Activated CD4-positive, alpha-beta T cell treated with anti-CD3 and anti-CD28 coated beads, Interleukin-2, amount 10 ng/mL, durations not matched to agents 7 days and 5 days (primary cell): Measurements from ENCODE around the gene SPTBN4. TPM values are rescaled to one million over a fixed set of nuclear protein-coding genes. Genes with fewer than 3 reads are reported as not detected.
"Not testable (repeated sequence)": the region's sequence is repeated elsewhere in the genome, so short reads cannot be mapped to it uniquely, and the experiment has no call there.

Source experiments
- CTCF ChIA-PET: fragments of 350-600 bp; sonication (Branson Sonifier 250); formaldehyde crosslinking; loops from one replicate; lab custom pipeline; 2021; ENCODE audit warnings: antibody characterized with exemption; lab: Charles Lee
- POLR2A ChIA-PET: fragments of 350-600 bp; sonication (Branson Sonifier 250); formaldehyde crosslinking; loops from one replicate; lab custom pipeline; 2021; ENCODE audit warnings: antibody characterized with exemption; lab: Charles Lee
- DNase-seq: peaks from one replicate; pipeline ENCODE4 v3.0.0-alpha.2; 2020
- H3K27ac Mint-ChIP-seq: one replicate; pipeline ENCODE4 v1.8.0; 2021; ENCODE audit warnings: mild to moderate bottlenecking, moderate library complexity, mixed read lengths
- H3K27me3 Mint-ChIP-seq: one replicate; pipeline ENCODE4 v1.8.0; 2021; ENCODE audit warnings: mixed read lengths
- H3K36me3 Mint-ChIP-seq: one replicate; pipeline ENCODE4 v1.8.0; 2021; ENCODE audit warnings: low read depth, mixed read lengths
- H3K4me1 Mint-ChIP-seq: one replicate; pipeline ENCODE4 v1.8.0; 2021; ENCODE audit warnings: mixed read lengths
- H3K4me3 Mint-ChIP-seq: one replicate; pipeline ENCODE4 v1.8.0; 2021; ENCODE audit warnings: mild to moderate bottlenecking, moderate library complexity, mixed read lengths
- H3K9me3 Mint-ChIP-seq: one replicate; pipeline ENCODE4 v1.8.0; 2021; ENCODE audit warnings: mixed read lengths
- total RNA-seq, 2 experiments: library from RNA; stranded (reverse); gene quantifications; one replicate each; pipeline ENCODE4 v1.2.3, GENCODE V29; 2021

The SPTBN4 gene
- total RNA-seq, 2 experiments from 2014 or later: 0.23 to 0.50 TPM

DNA sequence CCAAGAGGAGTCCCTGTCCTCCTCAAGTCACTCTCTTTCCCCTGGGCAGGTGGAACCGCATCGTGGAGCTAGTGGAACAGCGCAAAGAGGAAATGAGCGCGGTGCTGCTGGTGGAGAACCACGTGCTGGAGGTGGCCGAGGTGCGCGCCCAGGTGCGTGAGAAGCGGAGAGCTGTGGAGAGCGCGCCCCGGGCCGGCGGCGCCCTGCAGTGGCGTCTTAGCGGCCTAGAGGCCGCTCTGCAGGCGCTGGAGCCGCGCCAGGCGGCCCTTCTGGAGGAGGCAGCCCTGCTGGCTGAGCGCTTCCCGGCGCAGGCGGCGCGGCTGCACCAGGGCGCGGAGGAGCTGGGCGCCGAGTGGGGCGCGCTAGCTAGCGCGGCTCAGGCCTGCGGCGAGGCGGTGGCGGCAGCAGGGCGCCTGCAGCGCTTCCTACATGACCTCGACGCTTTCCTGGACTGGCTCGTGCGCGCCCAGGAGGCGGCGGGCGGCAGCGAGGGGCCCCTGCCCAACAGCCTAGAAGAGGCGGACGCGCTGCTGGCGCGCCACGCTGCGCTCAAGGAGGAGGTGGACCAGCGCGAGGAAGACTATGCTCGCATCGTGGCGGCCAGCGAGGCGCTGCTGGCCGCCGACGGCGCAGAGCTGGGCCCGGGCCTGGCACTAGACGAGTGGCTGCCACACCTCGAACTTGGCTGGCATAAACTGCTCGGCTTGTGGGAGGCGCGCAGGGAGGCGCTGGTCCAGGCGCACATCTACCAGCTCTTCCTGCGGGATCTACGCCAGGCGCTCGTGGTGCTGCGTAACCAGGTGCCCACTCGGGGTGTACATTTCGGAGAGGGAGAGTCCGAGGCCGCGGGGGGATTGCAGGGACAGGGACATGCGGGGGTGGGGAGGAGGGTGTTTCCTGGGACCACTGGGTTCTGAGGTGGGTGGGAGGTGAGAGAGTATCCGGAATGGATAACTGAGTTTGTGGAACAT is 52.8 kb downstream of the SPTBN4 start:
- Mint-ChIP-seq H3K27ac (no peak overlapping the region), H3K27me3 (peaks cover 19% of the 10 kb centered on the region), H3K9me3 (no peaks in the 10 kb centered on the region), H3K4me3 (no peak overlapping the region), H3K4me1 (peaks cover 4% of the 10 kb centered on the region), H3K36me3 (no peaks in the 10 kb centered on the region)
- no peak for DNase-seq
- CTCF ChIA-PET: interaction anchor here (0.5 kb wide), 1 partner anchor 25 kb away, joined by 3 read pairs; no protein-coding TSS in a partner anchor
- POLR2A ChIA-PET: no interaction called here

DNA sequence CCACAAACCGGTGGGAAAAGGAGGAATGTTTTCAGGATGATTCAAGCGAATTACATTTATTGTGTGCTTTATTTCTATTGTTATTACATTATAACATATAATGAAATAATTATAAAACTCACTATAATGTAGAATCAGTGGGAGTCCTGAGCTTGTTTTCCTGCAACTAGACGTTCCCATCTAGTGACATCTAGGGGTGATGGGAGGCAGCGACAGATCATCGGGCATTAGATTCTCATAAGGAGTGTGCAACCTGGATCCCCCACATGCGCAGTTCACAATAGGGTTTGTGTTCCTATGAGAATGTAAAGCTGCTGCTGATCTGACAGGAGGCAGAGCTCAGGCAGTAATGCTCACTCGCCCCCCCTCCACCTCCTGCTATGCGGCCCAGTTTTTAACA is 54.5 kb downstream of the SPTBN4 start:
- H3K27ac Mint-ChIP-seq: no peak overlapping the region
- H3K9me3 Mint-ChIP-seq: no peaks in the 10 kb centered on the region
- H3K36me3 Mint-ChIP-seq: no peaks in the 10 kb centered on the region
- H3K27me3 Mint-ChIP-seq: peaks cover 18% of the 10 kb centered on the region
- no peak for DNase-seq
- peaks cover 4% of the 10 kb centered on the region for H3K4me1 Mint-ChIP-seq
- H3K4me3 Mint-ChIP-seq: no peak overlapping the region
- ChIA-PET POLR2A (no interaction called here), CTCF (interaction anchor here (0.6 to 1.1 kb wide), 4 partner anchors 20 to 110 kb away, joined by 3 to 8 read pairs (median 4); no protein-coding TSS in a partner anchor)

DNA sequence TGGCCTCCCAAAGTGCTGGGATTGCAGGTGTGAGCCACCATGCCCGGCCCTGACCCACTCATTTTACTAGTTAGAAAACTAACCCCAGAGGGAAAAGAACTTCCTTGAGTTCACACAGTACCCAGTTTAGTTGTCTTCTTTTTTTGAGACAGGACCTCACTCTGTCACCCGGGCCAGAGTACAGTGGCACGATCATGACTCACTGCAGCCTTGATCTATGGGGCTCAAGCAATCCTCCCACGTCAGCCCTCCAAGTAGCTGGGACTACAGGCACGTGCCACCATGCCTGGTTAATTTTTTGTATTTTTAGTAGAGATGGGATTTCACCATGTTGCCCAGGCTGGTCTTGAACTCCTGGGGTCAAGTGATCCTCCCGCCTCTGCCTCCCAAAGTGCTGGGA is 55.1 kb downstream of the SPTBN4 start:
- H3K4me1 Mint-ChIP-seq, DNase-seq, H3K36me3 Mint-ChIP-seq, H3K4me3 Mint-ChIP-seq, H3K27ac Mint-ChIP-seq, H3K9me3 Mint-ChIP-seq, POLR2A ChIA-PET: not testable (repeated sequence)
- CTCF ChIA-PET: interaction anchor here (0.6 to 1.1 kb wide), 3 partner anchors 10 to 77 kb away, joined by 3 to 8 read pairs (median 4); no protein-coding TSS in a partner anchor
- H3K27me3 Mint-ChIP-seq: peaks cover 18% of the 10 kb centered on the region

DNA sequence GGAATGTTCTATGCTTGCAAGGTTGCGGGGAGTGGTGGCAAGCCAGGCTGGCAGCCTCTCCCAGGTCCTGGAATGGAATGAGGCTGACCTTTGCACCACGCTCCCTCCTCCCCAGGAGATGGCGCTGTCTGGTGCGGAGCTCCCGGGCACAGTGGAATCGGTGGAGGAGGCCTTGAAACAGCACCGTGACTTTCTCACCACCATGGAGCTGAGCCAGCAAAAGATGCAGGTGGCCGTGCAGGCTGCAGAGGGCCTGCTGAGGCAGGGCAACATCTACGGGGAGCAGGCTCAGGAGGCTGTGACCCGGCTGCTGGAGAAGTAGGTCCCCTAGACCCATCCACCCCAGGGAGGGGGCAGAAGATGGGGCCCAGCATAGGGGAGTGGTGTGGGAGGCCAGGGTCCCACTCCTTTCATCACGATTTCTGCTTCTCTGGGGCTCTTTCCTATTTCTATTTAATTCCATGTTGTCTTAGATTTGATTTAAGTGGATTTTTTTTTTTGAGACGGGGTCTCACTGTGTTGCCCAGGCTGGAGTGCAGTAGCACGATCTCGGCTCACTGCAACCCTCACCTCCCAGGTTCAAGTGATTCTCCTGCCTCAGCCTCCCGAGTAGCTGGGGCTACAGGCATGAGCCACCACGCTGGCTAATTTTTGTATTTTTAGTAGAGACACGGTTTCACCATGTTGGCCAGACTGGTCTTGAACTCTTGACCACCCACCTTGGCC is 56.7 kb downstream of the SPTBN4 start:
- Mint-ChIP-seq H3K9me3 (no peaks in the 10 kb centered on the region), H3K27me3 (peaks cover 18% of the 10 kb centered on the region), H3K4me3 (no peak overlapping the region), H3K27ac (no peak overlapping the region), H3K4me1 (peaks cover 4% of the 10 kb centered on the region), H3K36me3 (no peaks in the 10 kb centered on the region)
- ChIA-PET CTCF (interaction anchor here (0.6 to 1.5 kb wide), 8 partner anchors 9 to 111 kb away, joined by 3 to 7 read pairs (median 3); no protein-coding TSS in a partner anchor), POLR2A (no interaction called here)
- DNase-seq: peak; percentile 56

- Mint-ChIP-seq H3K9me3 (no peaks in the 10 kb centered on the region), H3K27ac (peak overlapping the region; percentile 26), H3K4me3 (no peak overlapping the region), H3K36me3 (no peaks in the 10 kb centered on the region), H3K27me3 (peaks cover 15% of the 10 kb centered on the region), H3K4me1 (peaks cover 7% of the 10 kb centered on the region)
- DNase-seq: no peak
- POLR2A ChIA-PET: interaction anchor here (0.6 kb wide), 2 partner anchors 79 to 156 kb away, joined by 3 to 4 read pairs; no protein-coding TSS in a partner anchor
- CTCF ChIA-PET: interaction anchor here (1.0 to 1.5 kb wide), 3 partner anchors 8 to 99 kb away, joined by 3 to 6 read pairs (median 5); no protein-coding TSS in a partner anchor
Measured at GRCh38 chr19:40524133-40524549, 57.3 kb downstream of the SPTBN4 start.

- ChIA-PET CTCF (no interaction called here), POLR2A (interaction anchor here (0.6 kb wide), 2 partner anchors 79 to 157 kb away, joined by 3 to 4 read pairs; no protein-coding TSS in a partner anchor)
- Mint-ChIP-seq H3K27me3 (peaks cover 16% of the 10 kb centered on the region), H3K4me3 (no peak overlapping the region), H3K4me1 (peaks cover 8% of the 10 kb centered on the region), H3K9me3 (no peaks in the 10 kb centered on the region), H3K36me3 (no peaks in the 10 kb centered on the region), H3K27ac (peak overlapping the region; percentile 26)
- no peak for DNase-seq
Measured at GRCh38 chr19:40524655-40525054, 57.9 kb downstream of the SPTBN4 start.

- H3K36me3 Mint-ChIP-seq: no peaks in the 10 kb centered on the region
Measured at GRCh38 chr19:40525234-40526051, 58.6 kb downstream of the SPTBN4 start.

DNA sequence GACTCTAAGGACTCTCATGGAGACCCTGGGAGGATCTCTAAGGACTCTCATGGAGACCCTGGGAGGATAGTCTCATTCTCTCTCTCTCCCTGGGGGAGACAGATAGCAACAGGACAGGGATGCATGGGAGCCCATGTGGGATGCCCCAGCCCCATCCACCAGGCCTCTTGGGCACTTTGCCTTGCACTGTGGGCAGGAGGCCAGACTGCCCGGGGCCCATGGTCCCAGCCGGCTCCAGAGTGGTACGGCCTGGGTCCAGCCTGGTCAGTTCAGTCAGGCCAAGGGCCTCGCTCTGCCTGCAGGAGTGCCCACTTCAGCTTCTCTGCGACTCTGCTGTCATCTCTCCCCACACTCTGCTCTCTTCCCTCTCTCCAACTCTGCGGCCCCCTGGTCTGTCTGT is 61.3 kb downstream of the SPTBN4 start:
- Mint-ChIP-seq H3K27me3 (peaks cover 22% of the 10 kb centered on the region), H3K4me1 (peaks cover 16% of the 10 kb centered on the region), H3K27ac (no peak overlapping the region), H3K9me3 (no peaks in the 10 kb centered on the region), H3K36me3 (no peaks in the 10 kb centered on the region), H3K4me3 (no peak overlapping the region)
- ChIA-PET CTCF (no interaction called here), POLR2A (no interaction called here)
- no peak for DNase-seq

More at GRCh38 chr19:40525234-40526051, 58.6 kb downstream of the SPTBN4 start:
- H3K27me3 Mint-ChIP-seq: peaks cover 13% of the 10 kb centered on the region
- no peaks in the 10 kb centered on the region for H3K9me3 Mint-ChIP-seq
- DNase-seq: no peak
- H3K27ac Mint-ChIP-seq: no peak overlapping the region
- ChIA-PET POLR2A (no interaction called here), CTCF (interaction anchor here (1.3 kb wide), 1 partner anchor 109 kb away, joined by 6 read pairs; no protein-coding TSS in a partner anchor)
- peaks cover 13% of the 10 kb centered on the region for H3K4me1 Mint-ChIP-seq
- H3K4me3 Mint-ChIP-seq: no peak overlapping the region

DNA sequence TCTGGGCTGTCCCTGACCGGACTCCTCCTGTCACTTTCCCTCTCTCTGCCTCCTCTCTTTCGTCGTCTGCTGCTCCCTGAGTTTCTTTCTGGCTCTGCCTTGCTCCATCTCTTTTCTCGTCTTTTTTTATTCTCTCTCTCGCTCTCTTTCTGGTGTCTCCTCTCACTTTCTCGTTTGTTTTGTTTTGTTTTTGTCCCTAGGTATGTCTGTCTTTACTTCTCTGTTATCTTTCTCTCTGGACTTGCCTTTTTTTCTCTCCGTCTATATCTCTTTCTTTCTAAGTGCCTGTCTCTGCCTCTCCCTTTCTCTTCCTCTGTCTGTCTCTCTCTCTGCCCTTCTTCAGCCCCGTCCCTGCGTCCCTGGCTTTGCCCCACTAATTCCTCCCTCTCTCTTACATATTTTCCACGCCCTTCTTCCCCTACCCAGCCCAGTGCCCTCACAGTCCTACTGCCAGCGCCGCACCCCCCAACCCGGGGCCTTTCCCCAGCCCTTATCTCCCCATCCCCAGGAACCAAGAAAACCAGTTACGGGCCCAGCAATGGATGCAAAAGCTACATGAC is 61.8 kb downstream of the SPTBN4 start:
- POLR2A ChIA-PET: no interaction called here
- no peaks in the 10 kb centered on the region for H3K9me3 Mint-ChIP-seq
- no peak overlapping the region for H3K4me3 Mint-ChIP-seq
- CTCF ChIA-PET: interaction anchor here (0.6 to 1.6 kb wide), 4 partner anchors 12 to 770 kb away, joined by 3 read pairs; no protein-coding TSS in a partner anchor
- H3K36me3 Mint-ChIP-seq: no peaks in the 10 kb centered on the region
- peak overlapping the region; percentile 34 for H3K27ac Mint-ChIP-seq
- peaks cover 16% of the 10 kb centered on the region for H3K4me1 Mint-ChIP-seq
- H3K27me3 Mint-ChIP-seq: peaks cover 24% of the 10 kb centered on the region
- no peak for DNase-seq

DNA sequence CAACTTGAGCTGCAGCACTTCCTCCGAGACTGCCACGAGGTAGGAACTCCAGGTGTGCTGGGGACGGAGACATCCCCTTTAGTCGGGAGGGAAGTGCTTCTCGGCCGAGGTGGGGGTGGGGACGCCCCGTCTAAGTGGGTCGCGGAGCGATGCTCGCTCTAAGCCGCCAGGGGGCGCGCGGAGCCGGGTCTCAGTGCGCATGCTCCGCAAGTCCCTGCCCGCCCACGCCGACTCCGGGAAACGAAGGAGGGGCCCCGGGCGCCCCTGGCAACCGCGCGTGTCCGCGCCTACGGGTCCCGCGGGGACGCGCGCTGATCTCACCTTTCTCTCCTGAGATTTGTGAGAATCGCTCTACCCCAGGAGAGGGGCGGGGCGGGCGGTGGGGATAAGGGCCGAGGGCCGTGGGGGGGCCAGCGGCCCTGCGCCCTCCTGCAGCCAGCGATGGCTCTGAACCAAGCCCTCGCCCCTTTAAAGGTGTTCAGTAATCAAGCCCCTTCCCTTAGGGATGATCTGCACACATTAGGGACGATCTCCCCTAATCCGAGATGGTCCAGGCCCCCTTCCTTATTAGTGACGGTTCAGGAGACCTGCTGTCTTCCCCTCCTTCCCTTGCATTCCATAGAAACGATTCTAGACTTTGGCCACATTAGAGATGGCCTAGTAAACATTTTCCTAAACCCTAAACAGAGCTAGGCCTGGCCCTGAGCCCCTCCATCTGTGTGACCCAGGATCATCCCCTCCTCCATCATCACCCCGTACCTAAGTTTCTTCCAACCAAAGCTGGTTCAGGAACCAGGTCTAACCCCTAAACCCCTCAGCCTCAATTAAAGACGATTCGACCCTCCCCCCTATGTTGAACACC is 62.5 kb downstream of the SPTBN4 start:
- Mint-ChIP-seq H3K4me3 (peak overlapping the region; percentile 52), H3K36me3 (no peaks in the 10 kb centered on the region), H3K27ac (peak overlapping the region; percentile 34), H3K27me3 (peaks cover 26% of the 10 kb centered on the region), H3K9me3 (no peaks in the 10 kb centered on the region), H3K4me1 (peaks cover 16% of the 10 kb centered on the region)
- peak; percentile 88 for DNase-seq
- POLR2A ChIA-PET: no interaction called here
- CTCF ChIA-PET: interaction anchor here (0.6 to 1.6 kb wide), 4 partner anchors 13 to 770 kb away, joined by 3 read pairs; no protein-coding TSS in a partner anchor
